RWPE2 (cell line): ENCODE results near the gene DSG3.

ENCODE experiments used
- ATAC-seq: fragments of 200-7000 bp; cut with Tn5 transposase; 3 replicates; pipeline ENCODE4 v1.9.1; 2021; ENCODE audit warnings: low read depth
- DNase-seq: peaks from one replicate; pipeline ENCODE4 v3.0.0-alpha.2; 2020; ENCODE audit warnings: low spot score
- H3K27ac ChIP-seq: fragments of 450-650 bp; 2 replicates; pipeline ENCODE4 v1.5.1; 2017; ENCODE audit warnings: mild to moderate bottlenecking; ENCODE audit not compliant: poor library complexity, severe bottlenecking
- H3K27me3 ChIP-seq: fragments of 250-450 bp; sonication (Bioruptor Pico); 2 replicates; pipeline ENCODE4 v1.5.1; 2021; ENCODE audit warnings: mild to moderate bottlenecking, moderate library complexity; ENCODE audit not compliant: insufficient read depth, poor library complexity, severe bottlenecking
- H3K36me3 ChIP-seq: fragments of 250-450 bp; sonication (Bioruptor Pico); 2 replicates; pipeline ENCODE4 v1.5.1; 2020; ENCODE audit warnings: low read depth, mild to moderate bottlenecking, moderate library complexity
- H3K4me1 ChIP-seq: fragments of 250-450 bp; sonication (Bioruptor Pico); 2 replicates; pipeline ENCODE4 v1.5.1; 2021; ENCODE audit warnings: mild to moderate bottlenecking, moderate library complexity; ENCODE audit not compliant: insufficient read depth, poor library complexity, severe bottlenecking
- H3K4me3 ChIP-seq: fragments of 250-450 bp; sonication (Bioruptor Pico); 2 replicates; pipeline ENCODE4 v1.5.1; 2021; ENCODE audit warnings: mild to moderate bottlenecking, moderate library complexity; ENCODE audit not compliant: severe bottlenecking
- H3K9me3 ChIP-seq: fragments of 250-450 bp; sonication (Bioruptor Pico); 2 replicates; pipeline ENCODE4 v1.5.1; 2021; ENCODE audit warnings: mild to moderate bottlenecking, moderate library complexity; ENCODE audit not compliant: severe bottlenecking
- CTCF ChIP-seq: fragments of 450-650 bp; IDR thresholded peaks from one replicate; pipeline ENCODE4 v1.5.1; 2017; ENCODE audit warnings: mild to moderate bottlenecking, moderate library complexity; ENCODE audit not compliant: poor library complexity, severe bottlenecking

The DSG3 gene

GRCh38 chr18:31447530-31448191 is at the start of gene DSG3:
Gene DSG3, plus strand, starts transcription at chr18:31447741. Its CDS starts 137 bp downstream, at chr18:31447878.
- peak; percentile 72 for DNase-seq
- H3K4me3 ChIP-seq = peak within 1 kb of the TSS; percentile 40
- peak; percentile 87 for ATAC-seq
- peaks cover 42% of the 10 kb centered on the region for H3K4me1 ChIP-seq
- peak within 1 kb of the TSS; percentile 99 for H3K27ac ChIP-seq
- H3K27me3 ChIP-seq = no peaks in the 10 kb centered on the region
- no peaks in the 10 kb centered on the region for H3K9me3 ChIP-seq
- no peak for TF ChIP-seq CTCF
- peaks cover 7% of the 10 kb centered on the region; the same call in 1 of the 2 replicates for H3K36me3 ChIP-seq

DNA sequence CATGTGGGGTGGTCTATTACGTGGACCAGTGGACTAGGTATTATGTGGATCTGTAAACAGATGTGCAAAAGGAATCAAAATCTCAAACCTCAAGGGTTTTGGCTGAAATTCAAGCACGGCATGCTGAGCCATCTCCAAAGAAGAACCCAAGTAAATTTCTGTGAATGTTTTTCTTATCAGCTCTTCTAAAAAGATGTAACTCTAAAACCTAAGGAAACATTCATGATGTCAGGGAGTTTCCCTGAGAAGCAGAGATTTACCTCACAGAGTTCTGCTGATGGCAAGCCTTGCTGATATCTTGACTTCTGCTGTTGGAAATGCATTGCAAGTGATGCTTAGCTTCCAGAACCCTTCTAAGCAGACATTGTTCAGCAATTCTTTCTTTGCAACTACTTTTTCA is 49.4 kb upstream of the DSG3 start:
- Histone ChIP-seq H3K27me3 (no peaks in the 10 kb centered on the region), H3K36me3 (no peaks in the 10 kb centered on the region), H3K4me1 (peaks cover 4% of the 10 kb centered on the region), H3K9me3 (no peaks in the 10 kb centered on the region), H3K27ac (no peak overlapping the region), H3K4me3 (no peak overlapping the region)
- DNase-seq (no peak), ATAC-seq (no peak)
- TF ChIP-seq CTCF = no peak

GRCh38 chr18:31399306-31400032 is 48.1 kb upstream of the DSG3 start:
- Histone ChIP-seq H3K27me3 (no peaks in the 10 kb centered on the region), H3K9me3 (no peaks in the 10 kb centered on the region), H3K27ac (no peak overlapping the region), H3K36me3 (no peaks in the 10 kb centered on the region), H3K4me1 (peaks cover 4% of the 10 kb centered on the region), H3K4me3 (no peak overlapping the region)
- no peak for TF ChIP-seq CTCF
- DNase-seq = no peak
- ATAC-seq = peak; percentile 75; the same call in 2 of the 3 replicates

DNA sequence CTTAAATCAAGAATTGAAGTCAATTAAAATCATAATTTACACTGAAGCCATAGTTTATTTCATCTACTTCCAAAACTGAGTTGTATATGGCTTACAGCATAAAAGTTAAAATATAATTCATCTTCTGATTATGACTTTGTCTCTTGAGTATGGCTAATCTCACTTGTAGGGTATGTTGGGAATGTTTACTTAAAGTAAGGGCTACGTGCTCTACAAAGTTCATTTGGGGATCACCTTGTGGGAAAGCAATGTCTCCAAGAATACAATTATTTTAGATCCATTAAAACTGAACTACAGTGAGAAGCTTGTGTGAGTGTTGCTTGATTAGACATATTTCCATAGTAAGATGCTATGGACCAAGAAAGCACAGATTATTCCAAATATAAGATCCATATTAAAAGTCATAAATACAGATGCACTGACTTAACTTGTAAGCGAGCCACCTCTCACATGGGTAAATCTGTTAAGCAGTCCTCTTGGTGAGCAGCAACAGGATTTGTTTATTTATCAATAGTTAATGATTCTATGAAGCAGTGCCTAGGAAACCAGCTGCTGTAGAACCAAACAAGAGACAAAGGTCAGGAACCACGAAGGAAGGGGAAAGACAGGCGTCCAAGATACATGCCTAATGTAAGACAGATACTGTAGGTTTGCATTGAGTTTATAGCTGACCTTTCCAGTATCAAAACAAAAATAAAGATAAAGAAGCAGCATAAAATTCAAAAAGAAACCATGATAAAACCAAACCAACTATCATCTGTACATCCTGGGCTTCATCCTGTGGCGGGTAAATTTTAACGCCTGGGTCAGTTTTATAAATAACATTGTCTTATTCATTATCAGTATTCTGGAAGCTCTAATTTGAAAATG is 46.1 kb upstream of the DSG3 start:
- ATAC-seq = no peak
- H3K9me3 ChIP-seq = no peaks in the 10 kb centered on the region
- no peaks in the 10 kb centered on the region for H3K36me3 ChIP-seq
- no peak overlapping the region for H3K27ac ChIP-seq
- H3K4me3 ChIP-seq = no peak overlapping the region
- peaks cover 4% of the 10 kb centered on the region for H3K4me1 ChIP-seq
- no peak for DNase-seq
- H3K27me3 ChIP-seq = no peaks in the 10 kb centered on the region
- no peak for TF ChIP-seq CTCF
